ENCODE measurements around the gene MAD1L1.

GRCh38 chr7:2185715-2186114, 47.0 kb downstream of the MAD1L1 start:
- TF ChIP-seq EZH2phosphoT487 (IDR thresholded peaks at IDR 0.05; ENCODE audit: insufficient read depth, low read depth) (no peak), EZH2 (IDR thresholded peaks at IDR 0.05; ENCODE audit: insufficient read depth, poor library complexity, severe bottlenecking) (no peak)
